ENCODE results near the gene FADS6.

Gene FADS6

DNA sequence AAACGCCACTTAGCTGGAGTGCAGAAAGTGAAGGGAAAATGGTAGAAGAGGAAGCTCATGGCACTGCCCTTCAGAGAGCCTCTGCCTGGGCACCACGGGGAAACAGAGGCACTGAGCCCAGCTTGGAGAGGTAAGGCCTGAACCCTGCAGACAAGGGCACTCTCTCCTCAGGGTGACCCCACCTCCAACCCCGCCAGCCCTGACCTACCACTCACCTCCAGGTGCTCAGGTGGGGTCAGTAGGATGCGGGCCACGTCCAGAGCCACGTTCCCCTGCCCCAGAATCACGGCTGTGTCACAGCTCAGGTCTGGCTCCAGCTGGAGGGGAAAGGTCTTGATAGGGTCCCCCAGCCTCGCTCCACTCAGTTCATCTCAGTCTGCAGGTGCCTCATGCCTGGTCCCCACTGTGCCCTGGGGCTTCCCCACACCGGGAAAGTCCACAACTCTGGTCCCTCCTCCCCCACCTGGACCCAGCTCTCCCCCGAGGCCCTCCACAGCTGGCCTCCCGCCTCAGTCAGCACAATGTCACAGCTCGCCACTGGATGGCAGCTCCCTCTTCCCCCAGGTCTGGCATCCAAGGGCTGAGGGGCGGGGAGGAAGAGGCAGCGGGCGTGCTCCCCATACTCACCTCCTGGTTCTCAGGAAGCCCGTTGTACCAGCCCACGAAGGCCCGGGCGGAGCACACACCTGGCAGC lies 27.8 kb downstream of the FADS6 start:
- no peak for DNase-seq

DNA sequence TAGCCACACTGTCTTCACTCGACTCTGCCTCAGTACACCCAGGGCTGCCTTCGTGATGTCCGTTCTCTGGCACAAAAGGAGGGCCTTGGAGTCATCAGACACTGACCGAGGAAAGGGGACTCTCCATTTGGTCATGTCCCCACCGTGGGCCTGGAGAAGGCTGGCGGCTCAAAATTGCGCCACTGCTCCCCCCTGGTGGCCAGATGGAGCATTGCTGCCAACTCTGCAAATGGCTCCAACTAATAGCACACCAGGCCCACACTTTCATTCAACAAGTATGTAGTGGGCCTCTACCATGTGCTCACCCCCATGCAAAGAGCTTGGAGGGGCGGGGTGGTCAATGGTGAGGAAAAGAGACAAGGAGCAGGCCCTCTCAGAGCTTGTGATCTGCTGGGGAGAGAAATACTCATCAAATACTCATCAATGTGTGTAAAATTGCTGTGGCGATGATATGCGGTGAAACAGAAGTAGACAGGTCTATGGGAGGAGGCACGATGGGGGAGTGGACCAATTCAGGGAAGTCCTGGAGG lies 28.5 kb downstream of the FADS6 start:
- peak; percentile 40 to 52 for DNase-seq

- no peak for DNase-seq
Measured at GRCh38 chr17:74864297-74864865, 29.1 kb downstream of the FADS6 start.

- DNase-seq = no peak
Measured at GRCh38 chr17:74863420-74864296, 29.8 kb downstream of the FADS6 start.

DNA sequence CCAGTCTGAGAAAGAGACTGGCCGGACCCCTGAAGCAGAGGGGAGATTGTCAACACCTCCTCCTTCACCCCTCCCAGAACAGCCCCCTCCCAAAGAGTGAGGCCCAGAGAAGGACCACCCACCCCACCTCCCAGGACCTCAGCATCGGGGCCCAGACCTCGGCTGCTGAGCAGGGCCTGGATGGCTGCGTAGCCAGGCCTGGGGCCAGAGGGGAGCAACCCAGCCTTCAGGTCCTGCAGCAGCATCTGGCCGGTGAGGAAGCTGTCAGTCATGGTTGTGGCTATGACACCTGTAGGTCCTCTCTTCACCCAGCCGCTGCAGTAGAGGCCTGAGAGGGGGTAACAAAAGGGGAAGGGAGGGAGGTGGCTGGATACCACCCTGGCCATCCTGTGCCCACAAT lies 30.5 kb downstream of the FADS6 start:
- no peak for DNase-seq

- peak in 1 of 2 experiments; percentile 16 for DNase-seq
Measured at GRCh38 chr17:74862108-74862901, 31.1 kb downstream of the FADS6 start.

- DNase-seq = no peak
Measured at GRCh38 chr17:74861662-74862107, 31.7 kb downstream of the FADS6 start.

DNA sequence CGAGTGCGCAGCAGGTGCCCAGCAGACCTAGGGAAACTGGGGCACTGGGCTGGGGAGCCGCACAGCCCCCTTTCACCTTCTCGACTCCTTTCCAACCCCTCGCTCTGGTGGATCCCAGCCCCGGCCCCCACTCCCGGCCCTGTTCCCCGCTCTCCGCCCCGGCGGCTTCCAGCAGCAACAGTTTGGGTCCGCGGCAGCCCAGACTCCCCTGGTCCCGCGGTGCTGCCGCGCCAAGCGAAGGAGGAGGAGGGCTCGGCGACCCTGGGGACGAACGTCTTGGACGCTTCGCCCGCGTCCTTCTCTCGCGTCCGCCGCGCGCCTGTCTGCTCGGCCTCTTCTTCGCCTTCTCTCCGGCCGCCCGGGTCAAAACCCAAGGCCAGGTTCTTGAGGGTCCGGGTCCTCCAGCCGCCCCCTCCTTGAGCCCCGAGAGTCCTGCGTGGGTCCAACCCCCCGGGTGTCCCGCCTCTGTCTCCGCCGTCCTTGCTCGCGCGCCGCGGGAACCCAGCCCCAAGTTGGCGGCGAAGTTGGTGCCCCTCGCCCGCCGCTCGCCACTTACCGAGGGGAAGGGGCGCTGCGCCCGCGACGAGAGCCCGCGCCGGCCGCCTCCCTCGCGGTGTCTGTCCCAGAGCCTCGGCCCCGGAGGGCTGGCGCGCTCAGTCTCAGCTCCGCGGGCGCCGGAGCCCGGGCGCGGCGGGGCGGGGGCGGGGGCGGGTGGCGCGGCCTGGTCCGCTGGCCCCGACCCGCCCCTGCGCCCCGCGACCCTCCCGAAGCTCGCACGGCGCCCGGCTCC lies 32.4 kb downstream of the FADS6 start:
- DNase-seq = no peak

GRCh38 chr17:74860229-74860871 lies 33.1 kb downstream of the FADS6 start:
- no peak for DNase-seq

GRCh38 chr17:74859459-74860228 lies 33.8 kb downstream of the FADS6 start, which contains the start of gene GRIN2C:
Gene GRIN2C, minus strand, starts transcription at chr17:74859885. Its CDS starts 4,793 bp downstream, at chr17:74855092.
- DNase-seq = no peak

GRCh38 chr17:74858672-74859458 lies 34.6 kb downstream of the FADS6 start:
- no peak for DNase-seq

GRCh38 chr17:74857191-74857590 lies 36.2 kb downstream of the FADS6 start:
- no peak for DNase-seq

- no peak for DNase-seq
Measured at GRCh38 chr17:74856112-74856511, 37.3 kb downstream of the FADS6 start.

- DNase-seq = no peak
Measured at GRCh38 chr17:74855323-74855722, 38.1 kb downstream of the FADS6 start.

DNA sequence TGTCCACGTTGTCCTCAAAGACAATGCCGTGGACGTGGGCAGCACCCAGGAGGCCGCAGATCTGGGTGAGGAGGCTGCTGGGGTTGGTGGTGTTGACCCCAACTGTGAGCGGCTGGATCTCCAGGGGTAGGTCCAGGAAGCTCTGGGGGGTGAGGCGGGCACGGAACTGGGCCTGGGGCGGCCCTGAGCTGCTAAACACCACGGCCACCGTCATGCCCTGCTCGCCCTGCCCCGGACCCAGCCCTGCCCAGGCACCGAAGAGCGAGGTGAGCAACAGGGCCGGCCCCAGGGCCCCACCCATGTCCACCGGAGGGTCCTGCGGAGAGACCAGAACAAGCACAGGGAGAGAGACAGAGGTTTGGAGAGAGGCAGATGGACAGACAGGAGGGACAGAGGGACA lies 38.6 kb downstream of the FADS6 start:
- DNase-seq = no peak

GRCh38 chr17:74853669-74854068 lies 39.8 kb downstream of the FADS6 start:
- no peak for DNase-seq

DNA sequence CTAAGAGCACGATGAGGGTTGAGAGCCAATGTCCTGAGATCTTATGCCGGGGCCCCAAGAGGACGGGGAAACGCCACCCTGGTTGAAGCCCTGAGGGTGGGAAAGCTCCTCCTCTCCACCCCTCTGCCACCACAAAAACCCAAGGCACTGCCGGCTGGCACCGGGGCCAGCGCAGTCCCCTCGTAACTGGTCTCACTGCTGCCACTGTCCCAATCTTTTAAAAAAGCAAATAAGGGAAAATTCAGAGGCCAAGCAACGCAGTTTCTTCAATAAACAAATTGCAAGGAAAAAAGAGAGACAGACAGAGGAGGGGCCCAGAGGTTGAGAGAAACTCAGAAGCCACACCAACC lies 40.4 kb downstream of the FADS6 start:
- DNase-seq = no peak

DNA sequence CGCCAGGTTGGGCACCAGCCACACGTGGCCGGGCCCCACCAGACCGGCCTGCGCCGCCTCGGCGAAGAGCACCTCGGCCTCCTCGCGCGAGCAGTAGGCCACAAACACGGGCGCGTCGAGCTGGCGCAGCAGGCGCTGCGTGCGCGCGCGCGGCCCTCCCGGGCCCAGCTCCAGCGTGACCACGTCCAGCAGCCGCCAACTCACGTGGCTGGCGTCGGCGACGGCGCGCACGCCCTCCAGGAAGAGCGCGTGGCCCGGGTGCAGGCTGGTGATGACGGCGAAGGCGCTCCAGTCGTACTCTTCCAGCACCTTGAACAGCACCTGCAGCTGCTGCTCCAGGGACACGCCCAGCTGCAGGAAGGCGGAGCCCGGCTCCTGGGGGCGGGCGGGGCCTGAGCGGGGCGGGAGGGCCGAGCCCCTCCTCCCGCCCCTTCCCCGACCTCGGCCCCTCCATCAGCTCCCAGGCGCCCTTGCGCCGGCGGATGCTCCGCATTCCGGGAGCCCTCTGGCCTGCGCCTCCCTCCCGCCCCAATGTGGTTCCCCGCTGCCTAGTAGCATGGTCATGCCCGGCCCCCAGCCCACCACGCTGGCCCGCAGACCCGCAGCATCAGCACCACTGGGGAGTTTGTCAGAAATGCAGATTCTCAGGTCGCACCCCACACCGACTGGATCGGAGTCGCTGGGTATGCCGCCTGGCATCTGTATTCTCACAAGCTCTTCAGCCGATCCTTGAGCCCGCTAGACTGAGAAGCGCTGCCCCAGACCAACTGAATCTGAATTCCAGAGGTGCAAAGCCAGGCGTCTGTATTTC lies 41.0 kb downstream of the FADS6 start:
- no peak for DNase-seq
